MG63 (cell line): Measurements from ENCODE around the gene PABPC1L2A. TPM values are rescaled to one million over a fixed set of nuclear protein-coding genes. Genes with fewer than 3 reads are reported as not detected.
"Not testable (repeated sequence)": the region's sequence is repeated elsewhere in the genome, so short reads cannot be mapped to it uniquely, and the experiment has no call there.

Source experiments
- DNase-seq: peaks from one replicate; pipeline ENCODE4 v3.0.0-alpha.2; 2020
- H3K27me3 ChIP-seq: fragments of 250-450 bp; sonication (Bioruptor Pico); 2 replicates; pipeline ENCODE4 v1.5.1; 2020; ENCODE audit warnings: mild to moderate bottlenecking, moderate library complexity
- H3K36me3 ChIP-seq: fragments of 250-450 bp; sonication (Bioruptor Pico); 2 replicates; pipeline ENCODE4 v1.5.1; 2020; ENCODE audit warnings: mild to moderate bottlenecking, moderate library complexity
- H3K4me3 ChIP-seq: fragments of 250-450 bp; sonication (Bioruptor Pico); 2 replicates; pipeline ENCODE4 v1.5.1; 2020; ENCODE audit warnings: mild to moderate bottlenecking, moderate library complexity
- H3K9me3 ChIP-seq: fragments of 250-450 bp; sonication (Bioruptor Pico); 2 replicates; pipeline ENCODE4 v1.5.1; 2020; ENCODE audit warnings: mild to moderate bottlenecking, moderate library complexity
- total RNA-seq: library from RNA; depleted of rRNA; stranded (reverse); fragments of >200 nt; shearing (Covaris generic); gene quantifications from 2 replicates; pipeline ENCODE4 v1.2.3, GENCODE V29; 2014; ENCODE audit warnings: low replicate concordance; rRNA removed

Gene PABPC1L2A
- not detected in 2 replicates for total RNA-seq

- not testable (repeated sequence) for H3K4me3 ChIP-seq, H3K9me3 ChIP-seq, H3K27me3 ChIP-seq, DNase-seq, H3K36me3 ChIP-seq
These were observed at the start of gene PABPC1L2A for GRCh38 chrX:73079024-73079562. Gene PABPC1L2A (minus strand): TSS chrX:73079512. CDS start chrX:73079386, 126 bp downstream.

GRCh38 chrX:73127700-73128241 lies 48.5 kb upstream of the PABPC1L2A start:
- Histone ChIP-seq H3K9me3 (no peaks in the 10 kb centered on the region), H3K4me3 (no peak overlapping the region), H3K36me3 (no peaks in the 10 kb centered on the region), H3K27me3 (no peaks in the 10 kb centered on the region)
- DNase-seq = no peak

- H3K9me3 ChIP-seq = no peaks in the 10 kb centered on the region
- no peaks in the 10 kb centered on the region for H3K27me3 ChIP-seq
- no peak for DNase-seq
- H3K36me3 ChIP-seq = no peaks in the 10 kb centered on the region
- no peak overlapping the region for H3K4me3 ChIP-seq
These were observed 46.9 kb upstream of the PABPC1L2A start for GRCh38 chrX:73126240-73126639.

- not testable (repeated sequence) for H3K9me3 ChIP-seq, H3K36me3 ChIP-seq, H3K27me3 ChIP-seq, DNase-seq, H3K4me3 ChIP-seq
These were observed 20.2 kb upstream of the PABPC1L2A start for GRCh38 chrX:73099505-73099904.

- H3K9me3 ChIP-seq, DNase-seq, H3K27me3 ChIP-seq, H3K4me3 ChIP-seq, H3K36me3 ChIP-seq: not testable (repeated sequence)
These were observed 7.5 kb upstream of the PABPC1L2A start for GRCh38 chrX:73086766-73087165.

GRCh38 chrX:73079884-73080283 lies 572 bp upstream of the PABPC1L2A start:
- H3K27me3 ChIP-seq, H3K4me3 ChIP-seq, DNase-seq, H3K36me3 ChIP-seq, H3K9me3 ChIP-seq: not testable (repeated sequence)

- H3K27me3 ChIP-seq, H3K4me3 ChIP-seq, DNase-seq: not testable (repeated sequence)
These were observed 715 bp downstream of the PABPC1L2A start for GRCh38 chrX:73078597-73078996.

GRCh38 chrX:73076838-73077237 lies 2.5 kb downstream of the PABPC1L2A start:
- H3K4me3 ChIP-seq = no peak overlapping the region
- H3K27me3 ChIP-seq = no peaks in the 10 kb centered on the region
- DNase-seq = no peak
- no peaks in the 10 kb centered on the region for H3K9me3 ChIP-seq
- no peaks in the 10 kb centered on the region for H3K36me3 ChIP-seq

More at GRCh38 chrX:73078597-73078996, 715 bp downstream of the PABPC1L2A start:
- H3K36me3 ChIP-seq, H3K9me3 ChIP-seq: not testable (repeated sequence)

- Histone ChIP-seq H3K4me3 (no peak overlapping the region), H3K9me3 (no peaks in the 10 kb centered on the region), H3K27me3 (no peaks in the 10 kb centered on the region), H3K36me3 (no peaks in the 10 kb centered on the region)
- DNase-seq = no peak
These were observed 9.8 kb downstream of the PABPC1L2A start for GRCh38 chrX:73069365-73070035.

GRCh38 chrX:73068467-73069364 lies 10.6 kb downstream of the PABPC1L2A start:
- H3K27me3 ChIP-seq = no peaks in the 10 kb centered on the region
- H3K9me3 ChIP-seq = no peaks in the 10 kb centered on the region
- H3K4me3 ChIP-seq = no peak overlapping the region
- no peaks in the 10 kb centered on the region for H3K36me3 ChIP-seq
- no peak for DNase-seq

- H3K27me3 ChIP-seq, H3K4me3 ChIP-seq, H3K9me3 ChIP-seq, H3K36me3 ChIP-seq, DNase-seq: not testable (repeated sequence)
These were observed 11.4 kb downstream of the PABPC1L2A start for GRCh38 chrX:73067761-73068466.

GRCh38 chrX:73028876-73029275 lies 50.4 kb downstream of the PABPC1L2A start:
- Histone ChIP-seq H3K27me3 (no peaks in the 10 kb centered on the region), H3K4me3 (no peak overlapping the region), H3K9me3 (no peaks in the 10 kb centered on the region), H3K36me3 (no peaks in the 10 kb centered on the region)
- DNase-seq = no peak

Other genes starting within 250 kb of the PABPC1L2A start
- not detected in 2 replicates for gene FAM236C, start 166.9 kb downstream of the PABPC1L2A start, total RNA-seq
- not detected in 2 replicates for gene FAM236A, start 141.3 kb downstream of the PABPC1L2A start, total RNA-seq
- gene DMRTC1, start 135.7 kb downstream of the PABPC1L2A start, total RNA-seq = not detected in 2 replicates
- not detected in 2 replicates for gene PABPC1L2B, start 76.6 kb downstream of the PABPC1L2A start, total RNA-seq
- 0.10 and 0.13 TPM in 2 replicates for gene NAP1L2, start 135.3 kb upstream of the PABPC1L2A start, total RNA-seq